Measurements from ENCODE around the gene ZNF83. TPM values are rescaled to one million over a fixed set of nuclear protein-coding genes. Genes with fewer than 3 reads are reported as not detected.
A peak's percentile ranks its signal among the peaks of the same experiment; 100 is the strongest.

The ZNF83 gene
- total RNA-seq, 1 experiment from 2014 or later, result 31.9 TPM

- no peak for ATAC-seq
- Histone ChIP-seq H3K4me3 (ENCODE audit: low read depth in 2 of 2, low read length in 2 of 2) (no peak overlapping the region), H3K27me3 (ENCODE audit: control insufficient read depth, insufficient read depth, low read length) (no peaks in the 10 kb centered on the region), H3K9me3 (ENCODE audit: control insufficient read depth, insufficient read depth, low read depth, low read length) (no peaks in the 10 kb centered on the region; the same call in 1 of the 2 replicates), H3K27ac (ENCODE audit: low read length) (no peak overlapping the region), H3K36me3 (ENCODE audit: control insufficient read depth, insufficient read depth, low read length) (no peaks in the 10 kb centered on the region), H3K4me1 (ENCODE audit: control insufficient read depth, insufficient read depth, low read length) (no peaks in the 10 kb centered on the region)
- no peak for DNase-seq (ENCODE audit: low read depth, low spot score)
- ChIA-PET CTCF (no interaction called here), POLR2A (no interaction called here)
- no TSS peak for BruUV-seq (replicated peaks)
- TF ChIP-seq SIN3A (IDR thresholded peaks at IDR 0.05; ENCODE audit: borderline replicate concordance, insufficient read depth, low read depth, low read length) (no peak), POLR2AphosphoS5 (IDR thresholded peaks at IDR 0.05; ENCODE audit: low read depth, low read length) (no peak), TCF7L2 (IDR thresholded peaks at IDR 0.05; ENCODE audit: low read depth, low read length) (no peak), CTCF (IDR thresholded peaks at IDR 0.05) (no peak), REST (IDR thresholded peaks at IDR 0.05; ENCODE audit: insufficient read depth in 1 of 2, low read depth in 2 of 2, low read length in 1 of 2) (no peak)
- in situ Hi-C loops (cut with HindIII; ENCODE audit: low pct_unique_long_range_greater_than_20kb, low sequenced_read_pairs), result no loop called here
- intact Hi-C loops (cut with micrococcal nuclease; ENCODE audit: unreplicated experiment), result no loop called here
Observed at GRCh38 chr19:52592301-52592700, 45.9 kb downstream of the ZNF83 start.

GRCh38 chr19:52590728-52591127 is 47.4 kb downstream of the ZNF83 start:
- intact Hi-C loops (cut with micrococcal nuclease; ENCODE audit: unreplicated experiment) (no loop called here), in situ Hi-C loops (cut with HindIII; ENCODE audit: low pct_unique_long_range_greater_than_20kb, low sequenced_read_pairs) (no loop called here)
- ChIA-PET POLR2A (interaction anchor here (0.5 kb wide), 1 partner anchor 28 kb away, joined by 4 read pairs; no protein-coding TSS in a partner anchor), CTCF (no interaction called here)
- ATAC-seq, result no peak
- Histone ChIP-seq H3K27ac (ENCODE audit: low read length) (no peak overlapping the region), H3K36me3 (ENCODE audit: control insufficient read depth, insufficient read depth, low read length) (no peaks in the 10 kb centered on the region), H3K4me1 (ENCODE audit: control insufficient read depth, insufficient read depth, low read length) (no peaks in the 10 kb centered on the region), H3K4me3 (ENCODE audit: low read depth in 2 of 2, low read length in 2 of 2) (no peak overlapping the region), H3K9me3 (ENCODE audit: control insufficient read depth, insufficient read depth, low read depth, low read length) (no peaks in the 10 kb centered on the region), H3K27me3 (ENCODE audit: control insufficient read depth, insufficient read depth, low read length) (no peaks in the 10 kb centered on the region)
- no peak for DNase-seq (ENCODE audit: low read depth, low spot score)
- no TSS peak for BruUV-seq (replicated peaks)
- no peak for TF ChIP-seq TCF7L2 (IDR thresholded peaks at IDR 0.05; ENCODE audit: low read depth, low read length)
- TF ChIP-seq SIN3A (IDR thresholded peaks at IDR 0.05; ENCODE audit: borderline replicate concordance, insufficient read depth, low read depth, low read length), result no peak
- TF ChIP-seq REST (IDR thresholded peaks at IDR 0.05; ENCODE audit: insufficient read depth in 1 of 2, low read depth in 2 of 2, low read length in 1 of 2), result no peak
- no peak for TF ChIP-seq POLR2AphosphoS5 (IDR thresholded peaks at IDR 0.05; ENCODE audit: low read depth, low read length)
- 0 out of 2 replicates have a peak, but pooled peaks have one; percentile 29 for TF ChIP-seq CTCF (IDR thresholded peaks at IDR 0.05)
